Stimulated activated naive CD8-positive, alpha-beta T cell treated with anti-CD3 and anti-CD28 coated beads, Interleukin-15, amount 100 ng/mL, for 72 hours (primary cell): ENCODE measurements around the gene SLC8A1.

Source experiments
- ATAC-seq: fragments of 150-1000 bp; cut with Tn5 transposase; 2 replicates; pipeline ENCODE4 v1.10.0; 2021; ENCODE audit warnings: mild to moderate bottlenecking, moderate library complexity
- DNase-seq, 2 donors: peaks; one replicate each; pipeline ENCODE4 v3.0.0; 2021 to 2022
- H3K27ac Mint-ChIP-seq, 2 donors: one replicate each; pipeline ENCODE4 v1.8.0; 2022; ENCODE audit warnings: mild to moderate bottlenecking in 2 of 2, mixed read lengths in 2 of 2, moderate library complexity in 2 of 2
- H3K27me3 Mint-ChIP-seq: one replicate; pipeline ENCODE4 v1.8.0; 2022; ENCODE audit warnings: mixed read lengths
- H3K4me1 Mint-ChIP-seq: one replicate; pipeline ENCODE4 v1.8.0; 2022; ENCODE audit warnings: mild to moderate bottlenecking, mixed read lengths
- H3K4me3 Mint-ChIP-seq, 2 donors: one replicate each; pipeline ENCODE4 v1.8.0; 2022; ENCODE audit warnings: mild to moderate bottlenecking in 2 of 2, mixed read lengths in 2 of 2, moderate library complexity in 1 of 2
- H3K9me3 Mint-ChIP-seq, 2 donors: one replicate each; pipeline ENCODE4 v1.8.0; 2022; ENCODE audit warnings: mixed read lengths in 2 of 2

SLC8A1 gene

DNA sequence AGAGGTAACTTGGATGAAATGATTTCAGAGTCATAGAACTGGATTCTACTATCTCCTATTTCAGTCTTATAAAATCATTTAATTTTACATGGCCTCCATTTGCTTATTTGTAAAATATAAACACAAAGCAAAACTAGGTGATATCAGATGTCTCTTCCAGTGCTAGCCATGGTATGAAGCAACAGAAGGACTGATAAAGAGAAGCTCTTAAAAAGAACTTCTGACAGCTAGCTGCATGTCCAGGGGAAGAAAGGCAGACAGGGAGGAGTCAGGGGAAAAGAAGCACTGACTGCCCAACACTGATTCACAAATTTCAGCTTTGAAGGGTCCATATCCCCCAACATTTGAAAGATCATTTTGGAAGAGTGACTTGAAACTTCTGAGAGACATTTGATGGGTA, 6.4 kb downstream of the SLC8A1 start:
- Mint-ChIP-seq H3K9me3 (no peaks in the 10 kb centered on the region), H3K27me3 (peaks cover 21% of the 10 kb centered on the region), H3K4me1 (peaks cover 4% of the 10 kb centered on the region), H3K27ac (no peak overlapping the region), H3K4me3 (no peak overlapping the region)
- DNase-seq (no peak), ATAC-seq (no peak)

DNA sequence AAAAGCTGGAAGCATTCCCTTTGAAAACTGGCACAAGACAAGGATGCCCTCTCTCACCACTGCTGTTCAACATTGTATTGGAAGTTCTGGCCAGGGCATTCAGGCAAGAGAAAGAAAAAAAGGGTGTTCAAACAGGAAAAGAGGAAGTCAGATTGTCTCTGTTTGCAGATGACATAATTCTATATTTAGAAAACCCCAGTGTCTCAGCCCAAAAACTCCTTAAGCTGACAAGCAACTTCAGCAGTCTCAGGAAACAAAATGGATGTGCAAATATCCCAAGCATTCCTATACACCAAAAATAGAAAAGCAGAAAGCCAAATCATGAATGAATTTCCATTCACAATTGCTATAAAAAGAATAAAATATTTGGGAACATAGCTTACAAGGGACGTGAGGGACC, 11.1 kb downstream of the SLC8A1 start:
- ATAC-seq, result no peak
- Mint-ChIP-seq H3K4me3 (no peak overlapping the region), H3K27me3 (no peaks in the 10 kb centered on the region), H3K27ac (no peak overlapping the region), H3K4me1 (no peaks in the 10 kb centered on the region), H3K9me3 (no peaks in the 10 kb centered on the region)
- DNase-seq, result no peak

DNA sequence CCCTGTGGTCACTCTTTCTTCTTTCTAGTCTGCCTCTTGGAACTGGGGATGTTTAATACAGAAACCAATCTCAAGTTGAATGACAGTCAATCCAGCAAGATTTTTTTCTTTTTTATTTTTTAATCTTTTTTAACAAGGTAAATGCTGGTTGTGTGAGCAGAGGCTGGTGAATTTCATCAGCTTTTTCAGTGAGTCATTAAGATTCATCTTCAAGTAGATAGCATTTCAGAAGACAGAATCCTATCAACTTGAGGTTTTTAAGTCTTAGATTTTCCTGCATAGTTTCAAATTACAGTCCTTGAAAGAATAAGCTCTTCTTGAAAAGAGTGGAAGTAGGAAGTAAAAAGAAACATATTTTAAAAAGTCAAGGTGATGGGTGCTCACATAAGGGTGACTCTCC, 12.4 kb downstream of the SLC8A1 start:
- ATAC-seq (no peak), DNase-seq (no peak)
- H3K9me3 Mint-ChIP-seq, result no peaks in the 10 kb centered on the region
- H3K27me3 Mint-ChIP-seq, result no peaks in the 10 kb centered on the region
- no peaks in the 10 kb centered on the region for H3K4me1 Mint-ChIP-seq
- H3K4me3 Mint-ChIP-seq, result no peak overlapping the region
- no peak overlapping the region for H3K27ac Mint-ChIP-seq

DNA sequence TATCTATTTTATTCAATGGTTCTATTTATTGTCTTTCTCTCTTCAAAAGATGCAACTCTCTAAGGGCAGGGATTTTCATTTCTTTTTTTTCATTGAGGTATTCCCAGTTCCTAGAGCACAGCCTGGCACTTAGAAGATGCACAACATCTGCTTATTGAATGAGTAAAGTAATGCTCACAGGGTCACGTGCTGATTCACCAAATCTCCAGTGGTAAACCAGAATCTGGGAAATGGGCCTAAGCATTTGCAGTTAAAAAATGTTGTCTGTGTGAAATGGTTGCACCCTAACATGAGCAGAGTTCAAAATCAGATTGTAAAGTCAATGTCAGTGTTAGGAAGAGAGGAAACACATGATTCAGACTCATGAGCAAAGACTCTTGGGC, 15.8 kb downstream of the SLC8A1 start:
- H3K27me3 Mint-ChIP-seq, result no peaks in the 10 kb centered on the region
- DNase-seq, result no peak
- H3K27ac Mint-ChIP-seq, result no peak overlapping the region
- H3K4me1 Mint-ChIP-seq, result no peaks in the 10 kb centered on the region
- ATAC-seq, result no peak
- H3K4me3 Mint-ChIP-seq, result no peak overlapping the region
- H3K9me3 Mint-ChIP-seq, result no peaks in the 10 kb centered on the region

DNA sequence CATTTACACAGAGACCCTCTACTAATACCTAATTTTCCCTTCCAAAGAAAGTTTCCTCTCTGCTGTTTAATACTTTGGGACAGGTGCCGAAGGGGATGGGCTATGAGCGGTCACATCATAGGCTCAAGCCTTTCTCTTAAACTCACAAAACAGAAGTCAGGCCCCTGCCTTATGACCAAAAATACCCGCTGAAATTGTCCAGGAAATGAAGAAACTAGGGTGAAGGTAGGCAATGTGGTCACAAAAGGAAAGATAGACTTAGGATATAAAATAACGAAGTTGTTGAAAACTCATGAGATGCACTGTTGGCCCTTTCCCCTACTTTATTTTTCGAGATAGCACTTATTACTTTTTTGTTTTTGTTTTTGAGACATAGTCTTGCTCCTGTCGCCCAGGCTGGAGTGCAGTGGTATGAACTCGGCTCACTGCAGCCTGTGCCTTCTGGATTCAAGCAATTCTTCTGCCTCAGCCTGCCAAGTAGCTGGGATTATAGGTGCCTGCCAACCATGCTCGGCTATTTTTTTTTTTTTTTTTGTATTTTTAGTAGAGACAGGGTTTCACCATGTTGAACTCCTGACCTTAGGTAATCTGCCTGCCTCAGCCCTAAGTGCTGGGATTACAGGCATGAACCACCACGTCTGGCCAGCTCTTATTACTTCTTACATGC, 16.3 kb downstream of the SLC8A1 start:
- H3K4me1 Mint-ChIP-seq, result no peaks in the 10 kb centered on the region
- ATAC-seq, result no peak
- H3K27ac Mint-ChIP-seq, result no peak overlapping the region
- H3K4me3 Mint-ChIP-seq, result no peak overlapping the region
- no peaks in the 10 kb centered on the region for H3K27me3 Mint-ChIP-seq
- DNase-seq, result no peak
- no peaks in the 10 kb centered on the region for H3K9me3 Mint-ChIP-seq

DNA sequence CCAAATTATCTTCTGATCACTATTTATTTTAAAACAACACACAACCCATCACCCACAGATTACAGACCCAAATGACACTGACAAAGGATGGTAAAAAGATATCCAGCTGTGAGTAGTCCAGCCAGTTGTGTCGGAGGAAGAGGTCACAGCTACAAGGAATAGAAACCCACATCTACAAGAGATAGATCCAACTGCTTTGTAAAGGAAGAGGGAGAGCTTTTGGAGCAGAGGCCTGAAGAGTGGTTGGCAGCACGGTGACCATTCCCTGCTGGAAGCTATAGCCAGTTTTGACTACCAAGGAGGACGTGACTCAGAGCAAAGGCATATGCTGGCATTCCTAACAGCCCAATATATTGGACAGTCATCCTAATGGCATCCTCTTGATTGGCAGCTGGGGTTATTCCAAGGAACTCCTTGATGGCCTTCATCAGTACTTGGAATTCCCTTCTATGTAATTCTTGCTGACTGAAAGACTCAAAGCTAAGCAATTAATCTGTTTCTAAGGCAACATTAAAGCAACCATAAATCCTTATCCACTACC, 17.1 kb downstream of the SLC8A1 start:
- no peak for DNase-seq
- no peak for ATAC-seq
- Mint-ChIP-seq H3K27ac (no peak overlapping the region), H3K27me3 (no peaks in the 10 kb centered on the region), H3K4me1 (no peaks in the 10 kb centered on the region), H3K9me3 (no peaks in the 10 kb centered on the region), H3K4me3 (no peak overlapping the region)

DNA sequence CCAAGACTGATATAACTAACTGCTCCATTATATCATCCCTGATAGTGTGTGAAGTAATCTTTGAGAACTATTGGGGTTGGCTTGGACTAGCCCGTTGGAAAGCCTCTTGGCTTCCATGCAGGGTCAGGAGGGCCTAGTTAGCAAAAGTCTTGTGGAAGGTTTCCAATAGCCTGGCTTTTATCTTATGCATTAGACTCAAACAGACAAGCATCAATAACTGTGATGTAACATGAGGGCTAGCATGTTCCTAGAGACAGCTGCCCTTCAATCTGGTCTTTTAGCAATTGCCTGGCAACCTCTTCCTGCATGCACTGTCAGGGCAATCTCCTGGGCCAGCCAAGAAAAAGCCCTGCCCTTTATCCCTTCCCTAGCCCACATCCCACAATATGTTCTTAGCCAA, 18.2 kb downstream of the SLC8A1 start:
- ATAC-seq (no peak), DNase-seq (no peak)
- H3K27ac Mint-ChIP-seq, result no peak overlapping the region
- no peaks in the 10 kb centered on the region for H3K9me3 Mint-ChIP-seq
- H3K27me3 Mint-ChIP-seq, result no peaks in the 10 kb centered on the region
- H3K4me3 Mint-ChIP-seq, result no peak overlapping the region
- H3K4me1 Mint-ChIP-seq, result no peaks in the 10 kb centered on the region

DNA sequence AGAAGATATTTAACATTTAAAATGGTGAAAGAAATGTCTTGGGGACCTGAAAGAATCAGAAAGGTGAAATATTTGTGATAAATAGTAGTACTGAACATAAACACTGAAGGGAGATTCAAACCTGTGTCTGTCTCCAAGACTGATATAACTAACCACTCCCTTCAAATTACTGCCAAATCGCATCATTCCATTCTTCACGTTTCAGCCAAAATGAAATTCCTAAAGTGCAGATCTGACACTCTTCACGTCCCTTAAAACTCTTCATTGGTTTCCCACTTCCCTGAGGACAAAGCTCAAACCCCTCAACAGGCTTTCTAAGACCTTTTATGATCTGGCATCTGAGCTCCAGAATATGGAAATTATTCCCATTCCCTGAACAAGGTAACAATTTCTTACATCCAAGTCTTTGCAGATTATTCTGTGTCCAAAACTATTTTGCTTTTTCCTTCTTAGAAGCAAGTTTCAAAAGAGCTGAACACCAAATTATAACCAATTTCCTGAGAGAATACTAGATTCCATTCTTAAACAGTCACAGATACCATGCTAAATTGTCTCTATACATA, 18.9 kb downstream of the SLC8A1 start:
- ATAC-seq (no peak), DNase-seq (no peak)
- no peak overlapping the region for H3K4me3 Mint-ChIP-seq
- H3K4me1 Mint-ChIP-seq, result no peaks in the 10 kb centered on the region
- no peaks in the 10 kb centered on the region for H3K27me3 Mint-ChIP-seq
- H3K27ac Mint-ChIP-seq, result no peak overlapping the region
- no peaks in the 10 kb centered on the region for H3K9me3 Mint-ChIP-seq

DNA sequence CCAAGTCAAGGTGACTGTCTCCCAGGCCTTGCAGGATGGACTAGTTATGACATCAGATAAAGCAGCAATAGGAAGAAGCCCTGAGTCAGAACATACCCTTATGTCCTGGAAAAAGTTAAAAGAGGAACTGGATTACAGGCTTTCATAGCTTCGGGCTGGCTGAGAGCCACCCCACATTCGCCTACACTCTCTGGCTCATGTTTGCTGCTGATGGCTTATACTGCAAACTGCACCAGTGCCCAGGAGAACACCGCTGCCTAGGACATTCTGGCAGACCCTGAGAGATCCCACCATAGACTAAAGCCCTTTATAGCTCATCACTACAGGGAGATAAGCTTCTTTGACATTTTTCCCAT, 20.3 kb downstream of the SLC8A1 start:
- ATAC-seq (no peak), DNase-seq (no peak)
- Mint-ChIP-seq H3K27me3 (no peaks in the 10 kb centered on the region), H3K9me3 (no peaks in the 10 kb centered on the region), H3K4me3 (no peak overlapping the region), H3K27ac (no peak overlapping the region), H3K4me1 (no peaks in the 10 kb centered on the region)

DNA sequence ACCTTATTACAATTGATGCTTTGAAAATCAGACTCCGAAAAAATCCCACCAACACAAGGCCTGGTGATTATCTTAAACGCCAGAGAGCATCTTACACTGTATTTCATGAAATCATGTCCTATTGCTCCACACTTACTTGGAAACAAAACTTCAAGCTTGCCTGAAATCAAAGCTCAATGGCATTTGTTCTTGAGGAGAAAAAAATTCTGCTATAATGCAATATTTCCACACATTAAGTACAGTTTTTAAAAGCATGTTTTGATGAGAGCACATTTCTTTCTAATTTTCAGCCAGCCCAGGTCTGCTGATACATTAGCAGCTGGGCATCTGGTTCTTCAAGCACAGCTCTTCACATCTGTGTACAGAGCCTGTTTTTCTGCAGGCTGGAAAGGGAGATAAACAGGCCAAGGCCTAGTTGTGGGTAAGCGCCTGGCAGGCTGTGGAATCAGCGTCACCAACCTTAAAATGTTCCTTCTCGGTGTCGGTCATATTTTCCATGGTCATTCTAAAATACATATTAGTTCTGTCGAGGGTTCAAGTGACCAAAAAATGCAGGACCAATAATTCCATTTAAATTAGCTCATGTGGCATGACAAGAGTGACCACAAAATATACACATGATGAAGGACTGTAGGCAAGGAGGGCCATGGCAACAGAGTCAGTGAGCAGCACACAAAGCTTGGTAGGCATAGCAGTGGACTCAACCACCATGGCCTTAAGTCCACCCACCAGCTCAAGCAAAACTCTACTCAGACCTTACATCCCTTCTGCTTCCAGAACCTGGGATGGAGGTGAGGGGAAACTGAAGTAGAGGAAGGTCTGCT, 20.9 kb downstream of the SLC8A1 start:
- ATAC-seq, result no peak
- Mint-ChIP-seq H3K4me1 (no peaks in the 10 kb centered on the region), H3K27ac (no peak overlapping the region), H3K4me3 (no peak overlapping the region), H3K27me3 (no peaks in the 10 kb centered on the region), H3K9me3 (no peaks in the 10 kb centered on the region)
- DNase-seq, result no peak

DNA sequence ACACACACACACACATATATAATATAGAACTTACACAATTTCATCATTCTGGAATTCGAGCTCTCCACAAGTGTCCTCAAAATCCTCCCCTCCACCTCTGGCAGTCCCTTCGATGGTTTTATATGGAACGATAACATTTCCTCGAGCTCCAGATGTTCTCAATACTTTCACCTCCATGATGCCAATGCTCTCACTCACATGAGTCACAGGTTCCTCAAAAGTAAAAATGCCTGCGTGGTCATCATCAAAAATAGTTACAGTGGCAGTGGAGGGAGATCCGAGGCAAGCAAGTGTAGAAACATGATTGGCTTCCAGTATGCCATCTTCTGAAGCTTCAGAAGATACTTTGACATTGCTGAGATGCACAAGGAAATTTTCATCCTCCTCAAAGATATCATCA, 23.5 kb downstream of the SLC8A1 start:
- H3K4me3 Mint-ChIP-seq, result no peak overlapping the region
- ATAC-seq (no peak), DNase-seq (no peak)
- H3K27ac Mint-ChIP-seq, result no peak overlapping the region
- H3K4me1 Mint-ChIP-seq, result no peaks in the 10 kb centered on the region
- no peaks in the 10 kb centered on the region for H3K27me3 Mint-ChIP-seq
- no peaks in the 10 kb centered on the region for H3K9me3 Mint-ChIP-seq

DNA sequence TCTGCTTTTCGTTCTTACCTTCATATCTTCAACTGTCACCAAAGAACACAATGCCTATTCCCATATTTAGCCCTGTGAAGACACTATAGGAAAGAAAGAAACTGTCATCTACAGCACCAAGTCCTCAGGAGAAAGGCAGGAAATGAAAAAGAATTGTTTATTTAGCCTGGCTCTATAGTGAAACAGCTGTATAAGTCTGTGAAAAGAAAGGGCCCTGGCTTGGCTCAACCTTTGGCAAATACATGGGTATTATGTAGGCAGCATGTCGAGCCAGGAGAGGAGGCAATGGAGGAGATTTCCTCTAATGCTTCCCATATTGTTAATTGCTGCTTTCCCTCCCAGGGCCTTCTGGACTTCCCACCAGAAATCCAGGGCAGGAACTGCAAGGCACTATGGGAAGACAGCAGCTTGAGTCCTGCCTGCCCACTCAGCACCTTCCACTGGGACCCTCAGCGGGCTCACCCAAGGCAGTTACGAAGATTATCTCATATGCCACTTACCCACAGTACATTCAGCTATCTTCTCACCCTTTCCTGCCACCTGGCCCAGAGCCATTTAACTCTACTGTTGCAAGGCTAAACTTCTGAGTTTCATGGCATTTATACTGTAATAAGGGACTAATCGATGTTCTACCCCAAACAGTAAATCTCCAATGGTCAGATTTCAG, 30.1 kb downstream of the SLC8A1 start:
- DNase-seq, result no peak
- Mint-ChIP-seq H3K9me3 (no peaks in the 10 kb centered on the region), H3K4me3 (no peak overlapping the region), H3K4me1 (no peaks in the 10 kb centered on the region), H3K27ac (no peak overlapping the region), H3K27me3 (no peaks in the 10 kb centered on the region)
- ATAC-seq, result no peak

DNA sequence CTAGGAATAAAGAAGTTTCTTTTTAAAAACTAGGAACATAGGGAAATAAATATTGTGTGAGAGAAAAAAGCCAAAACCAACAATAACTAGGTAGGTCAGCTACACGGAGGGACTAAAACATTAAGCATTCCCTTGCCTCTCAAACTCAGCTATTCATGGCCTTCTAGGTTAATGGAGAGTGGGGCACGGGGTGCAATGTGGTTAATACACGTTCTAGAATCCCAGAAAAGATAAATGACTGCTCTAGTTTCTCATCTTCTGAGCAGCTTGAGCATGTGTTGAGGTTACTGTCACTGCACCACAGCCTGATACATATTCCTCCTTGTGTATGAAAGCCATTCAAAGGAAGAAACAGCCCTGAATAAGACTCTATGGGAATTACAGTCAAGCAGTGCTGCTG, 31.4 kb downstream of the SLC8A1 start:
- no peak for ATAC-seq
- DNase-seq, result no peak
- Mint-ChIP-seq H3K9me3 (no peaks in the 10 kb centered on the region), H3K27me3 (no peaks in the 10 kb centered on the region), H3K4me1 (no peaks in the 10 kb centered on the region), H3K27ac (no peak overlapping the region), H3K4me3 (no peak overlapping the region)

DNA sequence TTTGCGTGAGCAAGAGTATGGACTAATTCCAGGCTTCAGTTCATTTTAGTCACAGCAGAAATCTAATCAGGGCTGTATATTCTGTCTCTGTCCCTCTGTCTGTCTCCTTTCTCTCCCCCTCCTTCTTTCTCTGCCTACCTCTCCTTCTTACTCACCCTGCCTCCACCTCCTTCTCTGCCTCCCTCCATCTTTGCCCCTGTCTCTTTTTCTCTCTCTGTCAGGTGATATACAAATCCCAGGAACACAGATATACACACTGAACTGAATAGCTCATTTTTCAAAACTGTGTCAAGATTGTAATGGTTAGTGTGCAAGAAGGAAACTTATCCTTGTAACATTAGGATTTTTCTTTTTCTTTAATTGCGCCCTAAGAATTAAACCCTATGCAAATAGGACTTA, 32.5 kb downstream of the SLC8A1 start:
- Mint-ChIP-seq H3K4me1 (no peaks in the 10 kb centered on the region), H3K27ac (no peak overlapping the region), H3K4me3 (no peak overlapping the region), H3K9me3 (no peaks in the 10 kb centered on the region), H3K27me3 (no peaks in the 10 kb centered on the region)
- no peak for DNase-seq
- no peak for ATAC-seq

DNA sequence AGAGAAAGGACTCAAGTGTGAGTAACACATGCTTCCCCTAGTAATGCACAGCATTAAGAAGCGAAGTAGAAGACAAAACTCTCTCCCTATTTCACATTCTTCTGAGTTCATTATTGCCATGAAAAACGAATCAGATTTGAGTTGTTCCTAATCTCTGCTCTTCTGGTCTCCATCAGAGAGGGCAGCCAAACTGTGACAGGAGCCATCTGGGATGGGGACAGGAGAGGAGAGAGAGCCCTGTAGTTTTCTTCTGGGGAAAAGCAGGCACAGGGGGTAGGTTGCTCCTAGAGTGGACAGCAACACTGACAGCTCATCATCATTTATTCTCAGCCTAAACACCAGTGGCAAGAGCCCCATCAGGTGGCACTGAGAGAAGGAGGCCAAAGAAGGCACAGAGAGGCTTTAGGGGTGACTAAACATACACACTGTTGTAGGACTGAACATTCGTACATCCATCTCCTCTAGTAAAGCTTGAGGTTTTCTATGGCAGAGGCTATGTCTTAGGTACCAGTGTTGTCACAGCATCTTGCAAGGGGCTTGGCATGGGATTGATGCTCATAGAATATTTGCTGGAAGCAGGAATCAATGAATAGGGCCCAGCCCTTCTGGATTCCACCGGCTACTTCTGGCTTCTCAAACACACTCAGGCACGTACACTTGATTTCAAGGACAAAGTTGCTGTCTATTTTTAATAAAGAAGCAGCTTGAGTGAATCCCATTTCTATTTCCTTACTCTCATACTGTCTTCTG, 33.1 kb downstream of the SLC8A1 start:
- ATAC-seq, result no peak
- Mint-ChIP-seq H3K27me3 (no peaks in the 10 kb centered on the region), H3K4me3 (no peak overlapping the region), H3K9me3 (no peaks in the 10 kb centered on the region), H3K27ac (no peak overlapping the region), H3K4me1 (no peaks in the 10 kb centered on the region)
- DNase-seq, result no peak
